Liver (tissue), 9 donors: ENCODE measurements around the gene PWWP2B. TPM values are rescaled to one million over a fixed set of nuclear protein-coding genes. Genes with fewer than 3 reads are reported as not detected.

Source experiments
- DNase-seq: peaks from one replicate; pipeline ENCODE4 v3.0.0-alpha.2; 2017; ENCODE audit warnings: low spot score
- H3K27ac ChIP-seq, 2 donors: one replicate each; pipeline ENCODE4 v1.7.0; 2013; ENCODE audit warnings: inconsistent platforms in 2 of 2, low read length in 2 of 2, control low read depth in 1 of 2, low read depth in 1 of 2, mild to moderate bottlenecking in 1 of 2
- H3K27me3 ChIP-seq, 4 donors: one replicate each; pipeline versions ENCODE4 v1.6.1 to v1.7.0; 2013; ENCODE audit warnings: low read length in 3 of 4, inconsistent platforms in 1 of 4, mild to moderate bottlenecking in 1 of 4, moderate library complexity in 1 of 4; ENCODE audit not compliant: control insufficient read depth in 4 of 4, insufficient read depth in 4 of 4
- H3K36me3 ChIP-seq, 4 donors: one replicate each; pipeline versions ENCODE4 v1.6.1 to v1.7.0; 2013; ENCODE audit warnings: low read length in 3 of 4, mild to moderate bottlenecking in 3 of 4, low read depth in 1 of 4, moderate library complexity in 1 of 4; ENCODE audit not compliant: control insufficient read depth in 4 of 4, insufficient read depth in 3 of 4
- H3K4me1 ChIP-seq, 4 donors: one replicate each; pipeline versions ENCODE4 v1.6.1 to v1.7.0; 2013; ENCODE audit warnings: low read length in 3 of 4, mild to moderate bottlenecking in 3 of 4, moderate library complexity in 1 of 4; ENCODE audit not compliant: control insufficient read depth in 4 of 4, insufficient read depth in 4 of 4
- H3K4me3 ChIP-seq, 3 donors: one replicate each; pipeline versions ENCODE4 v1.6.1 to v1.7.0; 2013; ENCODE audit warnings: low read length in 3 of 3, control low read depth in 1 of 3, low read depth in 1 of 3, mild to moderate bottlenecking in 1 of 3
- H3K9ac ChIP-seq, 2 donors: one replicate each; pipeline ENCODE4 v1.7.0; 2013; ENCODE audit warnings: low read length in 2 of 2, mild to moderate bottlenecking in 2 of 2, moderate library complexity in 2 of 2, control low read depth in 1 of 2, low read depth in 1 of 2
- H3K9me3 ChIP-seq, 4 donors: one replicate each; pipeline versions ENCODE4 v1.6.1 to v1.7.0; 2013; ENCODE audit warnings: low read length in 3 of 4; ENCODE audit not compliant: control insufficient read depth in 4 of 4
- EGR1 ChIP-seq, 2 donors: IDR thresholded peaks; 2 replicates each; pipeline ENCODE4 v1.6.1; 2016 to 2018; ENCODE audit warnings: antibody characterized with exemption in 2 of 2, low read depth in 2 of 2
- FOXA1 ChIP-seq: IDR thresholded peaks from 2 replicates; pipeline ENCODE4 v1.6.1; 2016; ENCODE audit warnings: antibody characterized with exemption
- FOXA2 ChIP-seq: IDR thresholded peaks from 2 replicates; pipeline ENCODE4 v1.6.1; 2016; ENCODE audit warnings: antibody characterized with exemption
- GABPA ChIP-seq, 2 donors: IDR thresholded peaks in 1 of 2; conservative IDR thresholded peaks in 1 of 2; 2 replicates each; pipeline ENCODE4 v1.6.1; 2016; ENCODE audit warnings: antibody characterized with exemption in 2 of 2, mild to moderate bottlenecking in 1 of 2, moderate library complexity in 1 of 2
- HNF4A ChIP-seq, 2 donors: conservative IDR thresholded peaks; 2 replicates each; pipeline ENCODE4 v1.6.1; 2016; ENCODE audit warnings: antibody characterized with exemption in 2 of 2, mild to moderate bottlenecking in 2 of 2
- HNF4G ChIP-seq: IDR thresholded peaks from 2 replicates; pipeline ENCODE4 v1.6.1; 2016; ENCODE audit warnings: antibody characterized with exemption
- JUND ChIP-seq, 2 donors: IDR thresholded peaks; 2 replicates each; pipeline ENCODE4 v1.6.1; 2016; ENCODE audit warnings: antibody characterized with exemption in 2 of 2
- NR2F2 ChIP-seq: IDR thresholded peaks from 2 replicates; pipeline ENCODE4 v1.6.1; 2016; ENCODE audit warnings: antibody characterized with exemption
- RAD21 ChIP-seq, 2 donors: IDR thresholded peaks; 2 replicates each; pipeline ENCODE4 v1.6.1; 2016; ENCODE audit warnings: antibody characterized with exemption in 2 of 2, mild to moderate bottlenecking in 2 of 2
- RXRA ChIP-seq, 2 donors: IDR thresholded peaks; 2 replicates each; pipeline ENCODE4 v1.6.1; 2017 to 2018; ENCODE audit warnings: antibody characterized with exemption in 2 of 2, mild to moderate bottlenecking in 1 of 2
- SP1 ChIP-seq: IDR thresholded peaks from 2 replicates; pipeline ENCODE4 v1.6.1; 2018; ENCODE audit warnings: antibody characterized with exemption, mild to moderate bottlenecking
- WGBS: extraction: QIAGEN DNeasy Blood & Tissue Kit; methylation state at CpG from one replicate; pipeline ENCODE4 v1.1.7; 2013; 5-methylcytosine and 5-hydroxymethylcytosine counted together
- polyA plus RNA-seq, 2 donors: library from polyadenylated mRNA; stranded (reverse) in 1 of 2; unstranded in 1 of 2; fragments of 200-250 nt in 1 of 2; fragments of >200 nt in 1 of 2; fragmentation: Nextera tagmentation in 1 of 2; extraction: Ambion mirVana in 1 of 2; gene quantifications; one replicate each; pipeline versions ENCODE4 v1.2.1 to v1.2.3, GENCODE V29; 2013 to 2015
- total RNA-seq, 2 donors: library from RNA; depleted of rRNA; stranded (reverse); fragments of >200 nt; gene quantifications; one replicate each; pipeline ENCODE4 v1.2.3, GENCODE V29; 2014
- TF ChIP-seq, protein P1 (sequence below): IDR thresholded peaks from 2 replicates; pipeline ENCODE4 v1.6.1; 2016; ENCODE audit warnings: antibody characterized with exemption
- TF ChIP-seq, protein P2 (sequence below): fragments of 150-350 bp; IDR thresholded peaks from 2 replicates; pipeline ENCODE4 v1.5.1; 2017; ENCODE audit warnings: improper control_type of control experiment, low read depth, low read length; ENCODE audit not compliant: missing input control
- TF ChIP-seq, protein P3 (sequence below): IDR thresholded peaks from 2 replicates; pipeline ENCODE4 v1.6.1; 2016; ENCODE audit warnings: antibody characterized with exemption
- TF ChIP-seq, protein P4 (sequence below): IDR thresholded peaks from 2 replicates; pipeline ENCODE4 v1.6.1; 2016; ENCODE audit warnings: antibody characterized with exemption, mild to moderate bottlenecking
- TF ChIP-seq, protein P5 (sequence below): IDR thresholded peaks from 2 replicates; pipeline ENCODE4 v1.6.1; 2016; ENCODE audit warnings: antibody characterized with exemption
- donor health status: healthy.
- donor health status: healthy.
- donor health status: healthy.
- donor health status: healthy.
- donor health status: healthy.

Gene PWWP2B
- total and polyA plus RNA-seq, 4 donors = 0.75 to 4.2 (median 3.6) TPM

DNA sequence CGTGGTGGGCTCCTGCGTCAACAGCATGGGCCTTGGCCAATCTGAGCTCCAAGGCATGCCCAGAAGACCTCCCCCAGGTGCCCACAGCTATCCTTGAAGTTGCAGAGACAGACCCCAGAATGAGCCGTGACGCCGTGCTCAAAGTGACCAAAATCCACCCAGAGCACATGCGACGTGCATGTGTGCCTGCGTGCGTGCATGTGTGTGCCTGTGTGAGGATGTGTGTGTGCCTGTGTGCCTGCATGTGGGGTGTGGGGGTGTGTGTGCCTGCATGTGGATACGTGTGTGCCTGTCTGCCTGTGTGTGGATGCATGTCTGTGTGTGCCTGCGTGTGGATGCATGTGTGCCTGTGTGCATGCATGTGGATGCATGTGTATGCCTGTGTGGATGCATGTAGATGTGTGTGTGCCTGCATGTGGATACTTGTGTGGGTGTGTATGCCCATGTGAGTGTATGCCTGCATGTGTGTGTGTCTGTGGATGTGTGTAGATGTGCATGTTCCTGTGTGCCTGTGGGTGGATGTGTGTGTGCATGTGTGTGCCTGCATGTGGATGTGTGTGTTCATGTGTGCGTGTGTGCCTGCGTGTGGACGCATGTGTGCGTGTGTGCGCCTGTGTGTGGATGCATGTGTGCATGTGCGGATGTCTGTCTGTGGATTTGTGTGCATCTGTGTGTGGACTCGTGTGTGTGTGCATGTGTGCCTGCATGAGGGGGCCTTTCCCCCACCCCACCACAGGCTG, 42.6 kb downstream of the PWWP2B start:
- TF ChIP-seq EGR1 (IDR thresholded peaks at IDR 0.05; ENCODE audit: low read depth in 2 of 2) (no peak), NR2F2 (no peak), SP1 (no peak), HNF4G (no peak), FOXA1 (no peak), FOXA2 (no peak), JUND (IDR thresholded peaks at IDR 0.05) (no peak), RAD21 (IDR thresholded peaks at IDR 0.05) (no peak), RXRA (IDR thresholded peaks at IDR 0.05) (no peak), HNF4A (conservative IDR thresholded peaks at IDR 0.05) (no peak), GABPA (IDR thresholded peaks at IDR 0.05 in 1 of 2, conservative IDR thresholded peaks at IDR 0.05 in 1 of 2) (no peak)
- TF ChIP-seq, protein P1, sequence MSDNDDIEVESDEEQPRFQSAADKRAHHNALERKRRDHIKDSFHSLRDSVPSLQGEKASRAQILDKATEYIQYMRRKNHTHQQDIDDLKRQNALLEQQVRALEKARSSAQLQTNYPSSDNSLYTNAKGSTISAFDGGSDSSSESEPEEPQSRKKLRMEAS = no peak
- TF ChIP-seq, protein P2, sequence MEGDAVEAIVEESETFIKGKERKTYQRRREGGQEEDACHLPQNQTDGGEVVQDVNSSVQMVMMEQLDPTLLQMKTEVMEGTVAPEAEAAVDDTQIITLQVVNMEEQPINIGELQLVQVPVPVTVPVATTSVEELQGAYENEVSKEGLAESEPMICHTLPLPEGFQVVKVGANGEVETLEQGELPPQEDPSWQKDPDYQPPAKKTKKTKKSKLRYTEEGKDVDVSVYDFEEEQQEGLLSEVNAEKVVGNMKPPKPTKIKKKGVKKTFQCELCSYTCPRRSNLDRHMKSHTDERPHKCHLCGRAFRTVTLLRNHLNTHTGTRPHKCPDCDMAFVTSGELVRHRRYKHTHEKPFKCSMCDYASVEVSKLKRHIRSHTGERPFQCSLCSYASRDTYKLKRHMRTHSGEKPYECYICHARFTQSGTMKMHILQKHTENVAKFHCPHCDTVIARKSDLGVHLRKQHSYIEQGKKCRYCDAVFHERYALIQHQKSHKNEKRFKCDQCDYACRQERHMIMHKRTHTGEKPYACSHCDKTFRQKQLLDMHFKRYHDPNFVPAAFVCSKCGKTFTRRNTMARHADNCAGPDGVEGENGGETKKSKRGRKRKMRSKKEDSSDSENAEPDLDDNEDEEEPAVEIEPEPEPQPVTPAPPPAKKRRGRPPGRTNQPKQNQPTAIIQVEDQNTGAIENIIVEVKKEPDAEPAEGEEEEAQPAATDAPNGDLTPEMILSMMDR = no peak
- TF ChIP-seq, protein P3, sequence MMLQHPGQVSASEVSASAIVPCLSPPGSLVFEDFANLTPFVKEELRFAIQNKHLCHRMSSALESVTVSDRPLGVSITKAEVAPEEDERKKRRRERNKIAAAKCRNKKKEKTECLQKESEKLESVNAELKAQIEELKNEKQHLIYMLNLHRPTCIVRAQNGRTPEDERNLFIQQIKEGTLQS = no peak
- TF ChIP-seq, protein P4, sequence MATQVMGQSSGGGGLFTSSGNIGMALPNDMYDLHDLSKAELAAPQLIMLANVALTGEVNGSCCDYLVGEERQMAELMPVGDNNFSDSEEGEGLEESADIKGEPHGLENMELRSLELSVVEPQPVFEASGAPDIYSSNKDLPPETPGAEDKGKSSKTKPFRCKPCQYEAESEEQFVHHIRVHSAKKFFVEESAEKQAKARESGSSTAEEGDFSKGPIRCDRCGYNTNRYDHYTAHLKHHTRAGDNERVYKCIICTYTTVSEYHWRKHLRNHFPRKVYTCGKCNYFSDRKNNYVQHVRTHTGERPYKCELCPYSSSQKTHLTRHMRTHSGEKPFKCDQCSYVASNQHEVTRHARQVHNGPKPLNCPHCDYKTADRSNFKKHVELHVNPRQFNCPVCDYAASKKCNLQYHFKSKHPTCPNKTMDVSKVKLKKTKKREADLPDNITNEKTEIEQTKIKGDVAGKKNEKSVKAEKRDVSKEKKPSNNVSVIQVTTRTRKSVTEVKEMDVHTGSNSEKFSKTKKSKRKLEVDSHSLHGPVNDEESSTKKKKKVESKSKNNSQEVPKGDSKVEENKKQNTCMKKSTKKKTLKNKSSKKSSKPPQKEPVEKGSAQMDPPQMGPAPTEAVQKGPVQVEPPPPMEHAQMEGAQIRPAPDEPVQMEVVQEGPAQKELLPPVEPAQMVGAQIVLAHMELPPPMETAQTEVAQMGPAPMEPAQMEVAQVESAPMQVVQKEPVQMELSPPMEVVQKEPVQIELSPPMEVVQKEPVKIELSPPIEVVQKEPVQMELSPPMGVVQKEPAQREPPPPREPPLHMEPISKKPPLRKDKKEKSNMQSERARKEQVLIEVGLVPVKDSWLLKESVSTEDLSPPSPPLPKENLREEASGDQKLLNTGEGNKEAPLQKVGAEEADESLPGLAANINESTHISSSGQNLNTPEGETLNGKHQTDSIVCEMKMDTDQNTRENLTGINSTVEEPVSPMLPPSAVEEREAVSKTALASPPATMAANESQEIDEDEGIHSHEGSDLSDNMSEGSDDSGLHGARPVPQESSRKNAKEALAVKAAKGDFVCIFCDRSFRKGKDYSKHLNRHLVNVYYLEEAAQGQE = no peak
- TF ChIP-seq, protein P5, sequence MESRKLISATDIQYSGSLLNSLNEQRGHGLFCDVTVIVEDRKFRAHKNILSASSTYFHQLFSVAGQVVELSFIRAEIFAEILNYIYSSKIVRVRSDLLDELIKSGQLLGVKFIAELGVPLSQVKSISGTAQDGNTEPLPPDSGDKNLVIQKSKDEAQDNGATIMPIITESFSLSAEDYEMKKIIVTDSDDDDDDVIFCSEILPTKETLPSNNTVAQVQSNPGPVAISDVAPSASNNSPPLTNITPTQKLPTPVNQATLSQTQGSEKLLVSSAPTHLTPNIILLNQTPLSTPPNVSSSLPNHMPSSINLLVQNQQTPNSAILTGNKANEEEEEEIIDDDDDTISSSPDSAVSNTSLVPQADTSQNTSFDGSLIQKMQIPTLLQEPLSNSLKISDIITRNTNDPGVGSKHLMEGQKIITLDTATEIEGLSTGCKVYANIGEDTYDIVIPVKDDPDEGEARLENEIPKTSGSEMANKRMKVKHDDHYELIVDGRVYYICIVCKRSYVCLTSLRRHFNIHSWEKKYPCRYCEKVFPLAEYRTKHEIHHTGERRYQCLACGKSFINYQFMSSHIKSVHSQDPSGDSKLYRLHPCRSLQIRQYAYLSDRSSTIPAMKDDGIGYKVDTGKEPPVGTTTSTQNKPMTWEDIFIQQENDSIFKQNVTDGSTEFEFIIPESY = no peak
- H3K9ac ChIP-seq = no peak overlapping the region
- H3K4me3 ChIP-seq = no peak overlapping the region
- WGBS = 97% methylated on average over 18 of the region's 18 CpGs
- no peaks in the 10 kb centered on the region for H3K36me3 ChIP-seq
- no peaks in the 10 kb centered on the region for H3K9me3 ChIP-seq
- no peak overlapping the region for H3K27ac ChIP-seq
- no peaks in the 10 kb centered on the region for H3K27me3 ChIP-seq
- peaks cover 0 to 5% (median 3%) of the 10 kb centered on the region in 4 donors for H3K4me1 ChIP-seq
- no peak for DNase-seq
